ENCODE measurements around the gene GORASP1.

GORASP1 gene

GRCh38 chr3:39100500-39100886, 6.9 kb downstream of the GORASP1 start:
- no peaks in the 10 kb centered on the region for H3K9me3 ChIP-seq (ENCODE audit: control insufficient read depth in 2 of 2, low read length in 2 of 2)
- peaks cover 36 to 42% of the 10 kb centered on the region in 2 donors for H3K36me3 ChIP-seq (ENCODE audit: control insufficient read depth in 2 of 2, insufficient read depth in 2 of 2, low read length in 2 of 2)
- H3K9ac ChIP-seq (ENCODE audit: low read length in 2 of 2) = no peak overlapping the region
- H3K27me3 ChIP-seq (ENCODE audit: control insufficient read depth in 1 of 2, insufficient read depth in 2 of 2, low read length in 2 of 2) = no peaks in the 10 kb centered on the region
- H3K4me3 ChIP-seq (ENCODE audit: low read length in 2 of 2) = no peak overlapping the region
- H3K27ac ChIP-seq (ENCODE audit: low read length) = no peak overlapping the region
- H3K4me1 ChIP-seq (ENCODE audit: control insufficient read depth, insufficient read depth, low read length) = peaks cover 26% of the 10 kb centered on the region

GRCh38 chr3:39099738-39100499, 7.5 kb downstream of the GORASP1 start:
- H3K4me3 ChIP-seq (ENCODE audit: low read length in 2 of 2) = no peak overlapping the region
- H3K9ac ChIP-seq (ENCODE audit: low read length in 2 of 2) = no peak overlapping the region
- H3K36me3 ChIP-seq (ENCODE audit: control insufficient read depth in 2 of 2, insufficient read depth in 2 of 2, low read length in 2 of 2) = peaks cover 41 to 42% of the 10 kb centered on the region in 2 donors
- H3K9me3 ChIP-seq (ENCODE audit: control insufficient read depth in 2 of 2, low read length in 2 of 2) = no peaks in the 10 kb centered on the region
- H3K27me3 ChIP-seq (ENCODE audit: control insufficient read depth in 1 of 2, insufficient read depth in 2 of 2, low read length in 2 of 2) = no peaks in the 10 kb centered on the region
- H3K27ac ChIP-seq (ENCODE audit: low read length) = no peak overlapping the region
- H3K4me1 ChIP-seq (ENCODE audit: control insufficient read depth, insufficient read depth, low read length) = peaks cover 21% of the 10 kb centered on the region

GRCh38 chr3:39099242-39099641, 8.2 kb downstream of the GORASP1 start:
- Histone ChIP-seq H3K4me3 (ENCODE audit: low read length in 2 of 2) (no peak overlapping the region), H3K36me3 (ENCODE audit: control insufficient read depth in 2 of 2, insufficient read depth in 2 of 2, low read length in 2 of 2) (peaks cover 47 to 49% of the 10 kb centered on the region in 2 donors), H3K9ac (ENCODE audit: low read length in 2 of 2) (no peak overlapping the region), H3K27ac (ENCODE audit: low read length) (no peak overlapping the region), H3K4me1 (ENCODE audit: control insufficient read depth, insufficient read depth, low read length) (peaks cover 16% of the 10 kb centered on the region), H3K27me3 (ENCODE audit: control insufficient read depth in 1 of 2, insufficient read depth in 2 of 2, low read length in 2 of 2) (no peaks in the 10 kb centered on the region), H3K9me3 (ENCODE audit: control insufficient read depth in 2 of 2, low read length in 2 of 2) (no peaks in the 10 kb centered on the region)

GRCh38 chr3:39098473-39099000, 8.9 kb downstream of the GORASP1 start:
- Histone ChIP-seq H3K36me3 (ENCODE audit: control insufficient read depth in 2 of 2, insufficient read depth in 2 of 2, low read length in 2 of 2) (peaks cover 50 to 53% of the 10 kb centered on the region in 2 donors), H3K27ac (ENCODE audit: low read length) (no peak overlapping the region), H3K4me1 (ENCODE audit: control insufficient read depth, insufficient read depth, low read length) (peaks cover 9% of the 10 kb centered on the region), H3K4me3 (ENCODE audit: low read length in 2 of 2) (no peak overlapping the region), H3K27me3 (ENCODE audit: control insufficient read depth in 1 of 2, insufficient read depth in 2 of 2, low read length in 2 of 2) (no peaks in the 10 kb centered on the region), H3K9ac (ENCODE audit: low read length in 2 of 2) (no peak overlapping the region), H3K9me3 (ENCODE audit: control insufficient read depth in 2 of 2, low read length in 2 of 2) (no peaks in the 10 kb centered on the region)

- H3K36me3 ChIP-seq (ENCODE audit: control insufficient read depth in 2 of 2, insufficient read depth in 2 of 2, low read length in 2 of 2) = peaks cover 54 to 58% of the 10 kb centered on the region in 2 donors
- H3K27ac ChIP-seq (ENCODE audit: low read length) = no peak overlapping the region
- no peak overlapping the region for H3K9ac ChIP-seq (ENCODE audit: low read length in 2 of 2)
- H3K4me1 ChIP-seq (ENCODE audit: control insufficient read depth, insufficient read depth, low read length) = peaks cover 6% of the 10 kb centered on the region
- H3K4me3 ChIP-seq (ENCODE audit: low read length in 2 of 2) = no peak overlapping the region
- H3K27me3 ChIP-seq (ENCODE audit: control insufficient read depth in 1 of 2, insufficient read depth in 2 of 2, low read length in 2 of 2) = no peaks in the 10 kb centered on the region
- H3K9me3 ChIP-seq (ENCODE audit: control insufficient read depth in 2 of 2, low read length in 2 of 2) = no peaks in the 10 kb centered on the region
Observed at GRCh38 chr3:39097716-39098472, 9.5 kb downstream of the GORASP1 start.

GRCh38 chr3:39096775-39097174, 10.7 kb downstream of the GORASP1 start:
- H3K9me3 ChIP-seq (ENCODE audit: control insufficient read depth in 2 of 2, low read length in 2 of 2) = no peaks in the 10 kb centered on the region
- no peaks in the 10 kb centered on the region for H3K27me3 ChIP-seq (ENCODE audit: control insufficient read depth in 1 of 2, insufficient read depth in 2 of 2, low read length in 2 of 2)
- H3K27ac ChIP-seq (ENCODE audit: low read length) = no peak overlapping the region
- peaks cover 62 to 66% of the 10 kb centered on the region in 2 donors for H3K36me3 ChIP-seq (ENCODE audit: control insufficient read depth in 2 of 2, insufficient read depth in 2 of 2, low read length in 2 of 2)
- peaks cover 3% of the 10 kb centered on the region for H3K4me1 ChIP-seq (ENCODE audit: control insufficient read depth, insufficient read depth, low read length)
- H3K4me3 ChIP-seq (ENCODE audit: low read length in 2 of 2) = no peak overlapping the region
- H3K9ac ChIP-seq (ENCODE audit: low read length in 2 of 2) = no peak overlapping the region

- H3K9ac ChIP-seq (ENCODE audit: low read length in 2 of 2) = no peak overlapping the region
- H3K4me1 ChIP-seq (ENCODE audit: control insufficient read depth, insufficient read depth, low read length) = no peaks in the 10 kb centered on the region
- H3K27ac ChIP-seq (ENCODE audit: low read length) = no peak overlapping the region
- H3K36me3 ChIP-seq (ENCODE audit: control insufficient read depth in 2 of 2, insufficient read depth in 2 of 2, low read length in 2 of 2) = peaks cover 64 to 73% of the 10 kb centered on the region in 2 donors
- no peaks in the 10 kb centered on the region for H3K27me3 ChIP-seq (ENCODE audit: control insufficient read depth in 1 of 2, insufficient read depth in 2 of 2, low read length in 2 of 2)
- H3K9me3 ChIP-seq (ENCODE audit: control insufficient read depth in 2 of 2, low read length in 2 of 2) = no peaks in the 10 kb centered on the region
- H3K4me3 ChIP-seq (ENCODE audit: low read length in 2 of 2) = no peak overlapping the region
Observed at GRCh38 chr3:39095778-39096177, 11.6 kb downstream of the GORASP1 start.

- H3K4me1 ChIP-seq (ENCODE audit: control insufficient read depth, insufficient read depth, low read length) = no peaks in the 10 kb centered on the region
- H3K36me3 ChIP-seq (ENCODE audit: control insufficient read depth in 2 of 2, insufficient read depth in 2 of 2, low read length in 2 of 2) = peaks cover 62 to 73% of the 10 kb centered on the region in 2 donors
- H3K27ac ChIP-seq (ENCODE audit: low read length) = no peak overlapping the region
- H3K9ac ChIP-seq (ENCODE audit: low read length in 2 of 2) = no peak overlapping the region
- no peak overlapping the region for H3K4me3 ChIP-seq (ENCODE audit: low read length in 2 of 2)
- H3K9me3 ChIP-seq (ENCODE audit: control insufficient read depth in 2 of 2, low read length in 2 of 2) = no peaks in the 10 kb centered on the region
- H3K27me3 ChIP-seq (ENCODE audit: control insufficient read depth in 1 of 2, insufficient read depth in 2 of 2, low read length in 2 of 2) = no peaks in the 10 kb centered on the region
Observed at GRCh38 chr3:39094851-39095677, 12.4 kb downstream of the GORASP1 start.

- Histone ChIP-seq H3K9ac (ENCODE audit: low read length in 2 of 2) (no peak overlapping the region), H3K4me1 (ENCODE audit: control insufficient read depth, insufficient read depth, low read length) (no peaks in the 10 kb centered on the region), H3K9me3 (ENCODE audit: control insufficient read depth in 2 of 2, low read length in 2 of 2) (no peaks in the 10 kb centered on the region), H3K36me3 (ENCODE audit: control insufficient read depth in 2 of 2, insufficient read depth in 2 of 2, low read length in 2 of 2) (peaks cover 55 to 71% of the 10 kb centered on the region in 2 donors), H3K4me3 (ENCODE audit: low read length in 2 of 2) (no peak overlapping the region), H3K27me3 (ENCODE audit: control insufficient read depth in 1 of 2, insufficient read depth in 2 of 2, low read length in 2 of 2) (no peaks in the 10 kb centered on the region), H3K27ac (ENCODE audit: low read length) (no peak overlapping the region)
Observed at GRCh38 chr3:39090922-39091321, 16.5 kb downstream of the GORASP1 start.

- no peak overlapping the region for H3K4me3 ChIP-seq (ENCODE audit: low read length in 2 of 2)
- no peaks in the 10 kb centered on the region for H3K4me1 ChIP-seq (ENCODE audit: control insufficient read depth, insufficient read depth, low read length)
- H3K9ac ChIP-seq (ENCODE audit: low read length in 2 of 2) = no peak overlapping the region
- no peaks in the 10 kb centered on the region for H3K9me3 ChIP-seq (ENCODE audit: control insufficient read depth in 2 of 2, low read length in 2 of 2)
- no peaks in the 10 kb centered on the region for H3K27me3 ChIP-seq (ENCODE audit: control insufficient read depth in 1 of 2, insufficient read depth in 2 of 2, low read length in 2 of 2)
- peaks cover 51 to 61% of the 10 kb centered on the region in 2 donors for H3K36me3 ChIP-seq (ENCODE audit: control insufficient read depth in 2 of 2, insufficient read depth in 2 of 2, low read length in 2 of 2)
- no peak overlapping the region for H3K27ac ChIP-seq (ENCODE audit: low read length)
Observed at GRCh38 chr3:39088889-39089288, 18.5 kb downstream of the GORASP1 start.

Data from stomach smooth muscle (tissue), 2 donors.